SU-DHL-6 (cell line): ENCODE measurements around the gene AGXT2.

Experiments used
- CTCF ChIP-seq: fragments of 200-600 bp; sonication (generic); IDR thresholded peaks from one replicate; pipeline ENCODE4 v1.5.1; 2017; ENCODE audit warnings: antibody characterized with exemption, mild to moderate bottlenecking, low read length, moderate library complexity; ENCODE audit not compliant: insufficient read depth, poor library complexity, severe bottlenecking
- EZH2phosphoT487 ChIP-seq: fragments of 200-600 bp; sonication (generic), shearing (Covaris generic); conservative IDR thresholded peaks from 2 replicates; pipeline ENCODE4 v1.6.1; 2018; ENCODE audit warnings: mild to moderate bottlenecking, antibody characterized with exemption, low read length, moderate library complexity, mixed read lengths

- TF ChIP-seq CTCF = no peak
- no peak for TF ChIP-seq EZH2phosphoT487
Measured at GRCh38 chr5:35073160-35073559, 25.4 kb upstream of the AGXT2 start.
